Spleen (tissue), 11 donors: Measurements from ENCODE around the gene POGZ. TPM values are rescaled to one million over a fixed set of nuclear protein-coding genes. Genes with fewer than 3 reads are reported as not detected.

Source experiments
- DNase-seq: peaks from one replicate; pipeline ENCODE4 v3.0.0-alpha.2; 2020
- H3K27ac ChIP-seq, 8 donors: fragments of 200-600 bp; sonication (generic) in 7 of 8; 1 replicate in 4 of 8; 2 replicates in 4 of 8; pipeline versions ENCODE4 v1.5.0 to v1.8.0; 2016 to 2021; ENCODE audit warnings: inconsistent platforms in 4 of 8, mild to moderate bottlenecking in 4 of 8, moderate library complexity in 1 of 8
- H3K27me3 ChIP-seq, 7 donors: fragments of 200-600 bp; sonication (generic) in 6 of 7; replicated peaks in 1 of 7; 1 replicate in 4 of 7; 2 replicates in 3 of 7; pipeline versions ENCODE4 v1.5.0 to v1.8.0; 2016 to 2021; ENCODE audit warnings: inconsistent platforms in 3 of 7, mild to moderate bottlenecking in 1 of 7
- H3K36me3 ChIP-seq, 6 donors: fragments of 200-600 bp; sonication (generic) in 5 of 6; 1 replicate in 4 of 6; 2 replicates in 2 of 6; pipeline versions ENCODE4 v1.5.0 to v1.8.0; 2016 to 2021; ENCODE audit warnings: inconsistent platforms in 2 of 6
- H3K4me1 ChIP-seq, 6 donors: fragments of 200-600 bp; sonication (generic) in 5 of 6; 1 replicate in 3 of 6; 2 replicates in 3 of 6; pipeline versions ENCODE4 v1.5.0 to v1.8.0; 2016 to 2021; ENCODE audit warnings: inconsistent platforms in 3 of 6
- H3K4me3 ChIP-seq, 8 donors: fragments of 200-600 bp; sonication (generic) in 7 of 8; 1 replicate in 4 of 8; 2 replicates in 4 of 8; pipeline versions ENCODE4 v1.5.0 to v1.8.0; 2016 to 2021; ENCODE audit warnings: inconsistent platforms in 4 of 8, mild to moderate bottlenecking in 4 of 8, moderate library complexity in 2 of 8
- H3K9me3 ChIP-seq, 8 donors: fragments of 200-600 bp; sonication (generic) in 7 of 8; 1 replicate in 4 of 8; 2 replicates in 4 of 8; pipeline versions ENCODE4 v1.5.0 to v1.8.0; 2016 to 2021; ENCODE audit warnings: inconsistent platforms in 4 of 8
- CTCF ChIP-seq, 11 experiments: fragments of 200-600 bp in 7 of 11; fragments of 450-650 bp in 4 of 11; sonication (generic) in 4 of 11; IDR thresholded peaks in 8 of 11; conservative IDR thresholded peaks in 3 of 11; 1 replicate in 7 of 11; 2 replicates in 4 of 11; pipeline versions ENCODE4 v1.4.0 to v1.8.0; 2016 to 2021; ENCODE audit warnings: antibody characterized with exemption in 11 of 11, inconsistent platforms in 4 of 11, mild to moderate bottlenecking in 1 of 11
- POLR2A ChIP-seq, 3 donors: fragments of 450-650 bp; IDR thresholded peaks; one replicate each; pipeline ENCODE4 v1.5.1; 2017; ENCODE audit warnings: antibody characterized with exemption in 3 of 3, mild to moderate bottlenecking in 1 of 3
- POLR2AphosphoS5 ChIP-seq, 3 donors: sonication (generic); formaldehyde crosslinking; IDR thresholded peaks; one replicate each; pipeline ENCODE4 v1.5.1; 2017; ENCODE audit warnings: antibody characterized with exemption in 3 of 3
- WGBS, 5 donors: extraction: QIAGEN DNeasy Blood & Tissue Kit in 3 of 5; methylation state at CpG; one replicate each; pipeline versions ENCODE4 v1.1.5 to v1.1.7; 2013 to 2018; 5-methylcytosine and 5-hydroxymethylcytosine counted together
- intact Hi-C: fragments of 100-400 bp; cut with DNase I; formaldehyde crosslinking; loops from one replicate; pipeline ENCODE4 v1.15.0; 2023; ENCODE audit warnings: low total_unique reads
- polyA plus RNA-seq, 3 donors: library from polyadenylated mRNA; stranded (reverse); fragments of 200-250 nt; gene quantifications; one replicate each; pipeline ENCODE4 v1.2.1, GENCODE V29; 2013
- total RNA-seq, 7 donors: library from RNA; depleted of rRNA in 3 of 7; stranded (reverse); fragments of >200 nt in 3 of 7; fragmentation: NEBNext Ultra II Directional in 4 of 7; extraction: Animal tissue kit (Norgen Biotek cat#: 25700) in 4 of 7; gene quantifications; one replicate each; pipeline versions ENCODE4 v1.1.0 to v1.2.1, GENCODE V29; 2016 to 2021
- donor health status: healthy with polysubstance abuse.
- donor health status: DM: no; HTN: no; CAD: no; lungs with moderate emphysema.
- donor health status: DM: no; HTN: no; CAD: no.
- donor health status: Bipolar disorder and iron deficiency.
- donor health status: healthy.
- donor health status: DM: no; HTN: no; CAD: no.
- donor health status: DM: yes; HTN: yes; CAD: no.

POGZ gene
- total and polyA plus RNA-seq, 10 donors: 12.9 to 133 (median 82.6) TPM

GRCh38 chr1:151491641-151492040 lies 32.3 kb upstream of the POGZ start:
- 82 to 88% (median 86%) methylated on average over 5 of the region's 5 CpGs for WGBS, 5 donors
- TF ChIP-seq POLR2A (IDR thresholded peaks at IDR 0.05) (no peak), POLR2AphosphoS5 (IDR thresholded peaks at IDR 0.05) (no peak), CTCF (IDR thresholded peaks at IDR 0.05 in 8 of 11, conservative IDR thresholded peaks at IDR 0.05 in 3 of 11) (no peak)
- Histone ChIP-seq H3K4me3 (no peak overlapping the region), H3K36me3 (no peaks in the 10 kb centered on the region), H3K4me1 (no peaks in the 10 kb centered on the region), H3K27me3 (peaks cover 0 to 6% (median 0%) of the 10 kb centered on the region in 7 donors), H3K27ac (no peak overlapping the region), H3K9me3 (no peaks in the 10 kb centered on the region)
- intact Hi-C loops: no loop called here
- DNase-seq: no peak

- no peak overlapping the region for H3K27ac ChIP-seq
- no peaks in the 10 kb centered on the region for H3K36me3 ChIP-seq
- 69 to 85% (median 81%) methylated on average over 1 of the region's 1 CpG for WGBS, 5 donors
- no peak for DNase-seq
- intact Hi-C loops: no loop called here
- H3K4me1 ChIP-seq: no peaks in the 10 kb centered on the region
- TF ChIP-seq CTCF (IDR thresholded peaks at IDR 0.05 in 8 of 11, conservative IDR thresholded peaks at IDR 0.05 in 3 of 11) (no peak), POLR2A (IDR thresholded peaks at IDR 0.05) (no peak), POLR2AphosphoS5 (IDR thresholded peaks at IDR 0.05) (no peak)
- H3K9me3 ChIP-seq: peaks cover 0 to 12% (median 11%) of the 10 kb centered on the region in 8 donors
- no peak overlapping the region for H3K4me3 ChIP-seq
- H3K27me3 ChIP-seq: peaks cover 0 to 6% (median 0%) of the 10 kb centered on the region in 7 donors
Observed at GRCh38 chr1:151486557-151486956, 27.3 kb upstream of the POGZ start.

GRCh38 chr1:151485685-151486255 lies 26.5 kb upstream of the POGZ start:
- TF ChIP-seq POLR2A (IDR thresholded peaks at IDR 0.05): no peak
- no peak for TF ChIP-seq POLR2AphosphoS5 (IDR thresholded peaks at IDR 0.05)
- TF ChIP-seq CTCF (IDR thresholded peaks at IDR 0.05 in 8 of 11, conservative IDR thresholded peaks at IDR 0.05 in 3 of 11): no peak
- Histone ChIP-seq H3K27me3 (peaks cover 0 to 6% (median 0%) of the 10 kb centered on the region in 7 donors), H3K4me3 (no peak overlapping the region), H3K27ac (no peak overlapping the region), H3K36me3 (no peaks in the 10 kb centered on the region), H3K4me1 (no peaks in the 10 kb centered on the region), H3K9me3 (peaks cover 0 to 15% (median 13%) of the 10 kb centered on the region in 8 donors)
- no peak for DNase-seq
- intact Hi-C loops: no loop called here
- WGBS, 5 donors: 74 to 81% (median 77%) methylated on average over 5 of the region's 5 CpGs

- Histone ChIP-seq H3K27me3 (peaks cover 0 to 8% (median 0%) of the 10 kb centered on the region in 7 donors), H3K36me3 (no peaks in the 10 kb centered on the region), H3K27ac (no peak overlapping the region), H3K4me1 (no peaks in the 10 kb centered on the region), H3K9me3 (peaks cover 0 to 15% (median 13%) of the 10 kb centered on the region in 8 donors), H3K4me3 (no peak overlapping the region)
- no peak for DNase-seq
- TF ChIP-seq CTCF (IDR thresholded peaks at IDR 0.05 in 8 of 11, conservative IDR thresholded peaks at IDR 0.05 in 3 of 11) (no peak), POLR2A (IDR thresholded peaks at IDR 0.05) (no peak), POLR2AphosphoS5 (IDR thresholded peaks at IDR 0.05) (no peak)
- 96 to 100% (median 100%) methylated on average over 1 of the region's 1 CpG for WGBS, 5 donors
- intact Hi-C loops: no loop called here
Observed at GRCh38 chr1:151482017-151482416, 22.7 kb upstream of the POGZ start.
